ENCODE measurements around the gene REEP3. TPM values are rescaled to one million over a fixed set of nuclear protein-coding genes. Genes with fewer than 3 reads are reported as not detected.

The REEP3 gene
- total and polyA plus RNA-seq, 2 of the 8 experiments (the other 6 are each of a cell fraction or from before 2014, with no cell fraction given), result 5.8 to 31.5 TPM

DNA sequence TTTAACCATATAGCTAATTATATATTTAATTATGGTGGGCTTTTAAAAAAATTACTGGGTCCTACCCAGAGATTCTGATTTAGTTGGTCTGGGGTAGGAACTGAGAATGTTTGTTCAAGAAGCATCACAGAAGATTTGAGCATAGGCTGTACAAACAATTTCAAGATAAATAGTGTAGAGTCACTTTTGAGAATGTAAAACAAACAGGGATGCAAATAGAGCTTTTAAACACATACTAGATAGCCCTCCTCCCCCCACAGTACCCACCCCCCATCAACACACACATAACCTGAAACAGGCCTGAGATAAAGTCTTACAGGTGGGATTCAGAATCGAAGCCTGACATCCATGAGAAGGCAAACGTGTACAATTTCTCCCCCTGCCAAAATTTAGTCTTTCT is 15.6 kb upstream of the REEP3 start:
- Histone ChIP-seq H2AFZ (ENCODE audit: low read length) (no peak overlapping the region), H3K23ac (ENCODE audit: insufficient read length) (no peak overlapping the region), H2BK12ac (ENCODE audit: low read depth, low read length) (no peak overlapping the region), H2BK20ac (ENCODE audit: low read length) (no peak overlapping the region), H3K4me3 (ENCODE audit: extremely low read depth in 1 of 4, insufficient read depth in 2 of 4, low read depth in 3 of 4, low read length in 4 of 4) (no peak overlapping the region), H3K36me3 (ENCODE audit: control insufficient read depth in 2 of 4, insufficient read depth in 4 of 4, low read length in 3 of 4) (no peaks in the 10 kb centered on the region; a peak in 1 of 8 replicates), H2AK5ac (ENCODE audit: low read depth, low read length) (no peak overlapping the region), H3K79me2 (ENCODE audit: control insufficient read depth in 1 of 2, insufficient read depth in 2 of 2, low read length in 2 of 2) (peaks cover 0 to 85% of the 10 kb centered on the region in 2 experiments; a peak in 2 of 4 replicates), H2BK120ac (replicated peaks; ENCODE audit: low read depth, low read length) (no peak overlapping the region), H3K4ac (replicated peaks; ENCODE audit: insufficient read length, low read depth, low read length) (no peak overlapping the region), H3K4me1 (replicated peaks in 1 of 4; ENCODE audit: control insufficient read depth in 3 of 4, insufficient read depth in 4 of 4, low read length in 3 of 4) (peaks cover 0 to 18% (median 12%) of the 10 kb centered on the region in 4 experiments; a peak in 6 of 7 replicates), H3K27me3 (replicated peaks in 1 of 4; ENCODE audit: control insufficient read depth in 3 of 4, extremely low read depth in 1 of 4, insufficient read depth in 3 of 4, low read length in 3 of 4) (no peaks in the 10 kb centered on the region), H3K9ac (replicated peaks in 1 of 4; ENCODE audit: extremely low read depth in 1 of 4, low read depth in 3 of 4, low read length in 3 of 4) (no peak overlapping the region), H4K5ac (ENCODE audit: insufficient read length, low read depth, low read length) (no peak overlapping the region), H4K20me1 (replicated peaks in 1 of 2; ENCODE audit: control insufficient read depth in 1 of 2, insufficient read depth in 2 of 2, low read length in 2 of 2) (no peaks in the 10 kb centered on the region), H3K23me2 (ENCODE audit: low read depth, low read length) (no peaks in the 10 kb centered on the region; the same call in 1 of the 2 replicates), H3K4me2 (ENCODE audit: insufficient read depth in 1 of 2, low read depth in 2 of 2, low read length in 2 of 2) (no peak overlapping the region), H3K79me1 (ENCODE audit: low read depth, low read length) (no peaks in the 10 kb centered on the region), H4K8ac (ENCODE audit: extremely low read depth, insufficient read depth, low read length) (no peak overlapping the region), H3K27ac (ENCODE audit: low read depth, low read length) (no peak overlapping the region), H2BK5ac (ENCODE audit: low read depth, low read length) (no peak overlapping the region), H3K18ac (ENCODE audit: extremely low read depth, low read length) (no peak overlapping the region), H4K91ac (replicated peaks; ENCODE audit: insufficient read length, low read length) (no peak overlapping the region), H3K14ac (ENCODE audit: insufficient read length) (no peak overlapping the region), H3K9me3 (ENCODE audit: insufficient read depth in 2 of 2, low read depth in 1 of 2, low read length in 1 of 2) (no peaks in the 10 kb centered on the region), H2BK15ac (ENCODE audit: low read length) (no peak overlapping the region), H3K56ac (replicated peaks; ENCODE audit: insufficient read length, low read depth, low read length) (no peak overlapping the region)
- no peak for FAIRE-seq
- WGBS, 2 experiments (ENCODE audit: extremely low coverage in 1 of 2, insufficient coverage in 1 of 2, insufficient read length in 1 of 2, insufficient replicate concordance in 2 of 2, low coverage in 1 of 2, low lambda C conversion rate in 2 of 2, missing lambda C conversion rate in 1 of 2), result 70% methylated on average over 2 of the region's 2 CpGs; no CpG with 5 or more reads in 1 of the 2 experiments
- no peak for TF ChIP-seq E2F6 (IDR thresholded peaks at IDR 0.05)
- no peak for TF ChIP-seq ZNF274 (IDR thresholded peaks at IDR 0.05; ENCODE audit: borderline replicate concordance, extremely low read depth, low read length)
- TF ChIP-seq CBX5 (IDR thresholded peaks at IDR 0.05; ENCODE audit: low read depth, low read length), result no peak
- no peak for TF ChIP-seq JUN (IDR thresholded peaks at IDR 0.05; ENCODE audit: low read depth, low read length)
- TF ChIP-seq CEBPB (IDR thresholded peaks at IDR 0.05; ENCODE audit: low read depth, low read length), result no peak
- no peak for TF ChIP-seq POU5F1 (IDR thresholded peaks at IDR 0.05; ENCODE audit: low read depth, low read length)
- no peak for TF ChIP-seq HDAC6 (IDR thresholded peaks at IDR 0.05; ENCODE audit: low read depth, low read length)
- TF ChIP-seq TAF1 (IDR thresholded peaks at IDR 0.05; ENCODE audit: low read depth, low read length), result no peak
- no peak for TF ChIP-seq SRF (IDR thresholded peaks at IDR 0.05; ENCODE audit: low read depth, low read length)
- TF ChIP-seq RAD21 (IDR thresholded peaks at IDR 0.05 in 1 of 2, conservative IDR thresholded peaks at IDR 0.05 in 1 of 2; ENCODE audit: low read depth in 2 of 2, low read length in 2 of 2), result no peak
- TF ChIP-seq SP4 (IDR thresholded peaks at IDR 0.05; ENCODE audit: low read length), result no peak
- POLR2A ChIA-PET (ENCODE audit: partially characterized antibody), result interaction anchor here (0.6 to 8.4 kb wide), 5 partner anchors 9 to 236 kb away, joined by 3 to 49 read pairs (median 8); partner anchors contain the start of gene REEP3
- CTCF ChIA-PET (ENCODE audit: partially characterized antibody), result interaction anchor here (1.0 to 2.7 kb wide), 6 partner anchors 10 to 215 kb away, joined by 3 to 10 read pairs (median 7); partner anchors contain the start of gene REEP3
- DNase-seq (ENCODE audit: low read depth in 1 of 2, low spot score in 2 of 2), result no peak

Data from H1 (cell line).